ENCODE results near the gene PTPRM. TPM values are rescaled to one million over a fixed set of nuclear protein-coding genes. Genes with fewer than 3 reads are reported as not detected.

PTPRM gene
- total and polyA plus RNA-seq, 9 donors: 61.7 to 91.5 (median 66.4) TPM

DNA sequence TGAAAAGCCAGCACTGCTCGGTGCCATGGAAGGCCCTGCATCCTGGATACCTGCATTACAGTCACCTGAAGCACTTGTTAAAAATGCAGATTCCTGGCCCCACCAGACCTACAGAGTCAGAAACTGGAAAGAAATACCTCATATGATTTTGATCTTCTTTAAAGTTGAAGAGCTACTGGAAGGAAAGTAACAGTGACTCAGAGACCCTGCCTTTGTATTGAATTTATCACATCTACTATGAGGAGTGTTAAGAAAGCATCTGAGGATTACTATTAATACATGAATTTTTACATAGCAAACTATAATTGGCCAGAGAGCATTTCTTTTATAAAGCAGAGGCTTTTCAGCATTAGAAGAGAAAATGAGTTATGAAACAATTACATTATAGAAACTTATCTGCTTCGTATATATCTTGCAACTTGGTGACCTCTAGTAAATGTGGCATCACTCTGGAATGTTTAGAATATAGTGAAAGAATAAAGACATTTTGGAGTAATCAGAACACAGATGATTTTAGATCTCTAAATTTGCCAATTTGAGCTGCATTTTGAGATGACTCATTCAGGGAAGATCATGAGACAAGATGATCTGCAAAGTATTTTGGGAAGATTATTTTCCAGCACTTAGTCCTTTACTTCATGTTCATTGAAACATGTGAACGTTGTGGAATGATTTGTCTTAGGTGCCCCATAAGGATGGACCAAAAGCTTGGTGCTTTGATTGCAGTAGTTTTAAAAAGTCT is 12.2 kb downstream of the PTPRM start:
- no peak for DNase-seq
- Histone ChIP-seq H3K9me3 (replicated peaks; ENCODE audit: control insufficient read depth, low read depth, low read length) (no peaks in the 10 kb centered on the region), H3K36me3 (ENCODE audit: control insufficient read depth, insufficient read depth, low read length) (peaks cover 2% of the 10 kb centered on the region), H3K4me3 (ENCODE audit: low read length) (no peak overlapping the region), H3K4me1 (ENCODE audit: control insufficient read depth, insufficient read depth, low read length) (peaks cover 4% of the 10 kb centered on the region), H3K27me3 (ENCODE audit: control insufficient read depth, insufficient read depth, low read length) (no peaks in the 10 kb centered on the region), H3K27ac (ENCODE audit: low read length) (no peak overlapping the region)
- no CpG with 5 or more reads among the region's 3 CpGs for WGBS (ENCODE audit: insufficient coverage)

DNA sequence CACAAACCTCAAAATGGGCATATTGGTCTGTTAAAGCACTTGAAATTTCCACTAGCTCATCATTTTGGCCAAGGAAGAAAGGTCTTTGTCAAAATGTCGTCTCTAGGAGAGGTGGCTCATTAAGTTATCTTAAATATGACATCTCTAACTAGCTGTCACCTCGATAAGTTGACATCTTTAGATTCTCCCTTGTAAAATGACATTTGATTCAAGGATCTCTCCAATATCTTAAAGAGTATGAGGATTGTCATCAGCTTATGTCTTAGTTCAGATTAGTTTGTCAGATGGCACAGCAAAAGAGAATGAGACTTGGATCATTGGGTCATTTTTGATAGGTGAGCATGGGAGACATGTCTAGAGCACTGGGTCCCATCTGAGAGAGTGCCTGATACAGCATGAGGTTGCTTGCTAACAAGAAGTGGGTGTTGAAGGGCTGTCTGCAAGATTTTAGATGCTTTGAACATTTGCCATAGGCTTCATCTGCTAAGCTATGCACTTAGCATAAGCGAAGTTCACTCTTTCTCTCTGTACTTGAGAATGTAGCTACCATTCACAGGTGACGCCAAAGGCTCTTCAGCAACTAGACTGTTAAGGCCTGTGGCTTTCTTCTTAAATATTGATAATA is 12.9 kb downstream of the PTPRM start:
- no peak for DNase-seq
- no peaks in the 10 kb centered on the region for H3K9me3 ChIP-seq (replicated peaks; ENCODE audit: control insufficient read depth, low read depth, low read length)
- H3K27ac ChIP-seq (ENCODE audit: low read length): no peak overlapping the region
- peaks cover 2% of the 10 kb centered on the region for H3K36me3 ChIP-seq (ENCODE audit: control insufficient read depth, insufficient read depth, low read length)
- no CpG with 5 or more reads among the region's 4 CpGs for WGBS (ENCODE audit: insufficient coverage)
- H3K4me3 ChIP-seq (ENCODE audit: low read length): no peak overlapping the region
- peaks cover 8% of the 10 kb centered on the region for H3K4me1 ChIP-seq (ENCODE audit: control insufficient read depth, insufficient read depth, low read length)
- H3K27me3 ChIP-seq (ENCODE audit: control insufficient read depth, insufficient read depth, low read length): no peaks in the 10 kb centered on the region

DNA sequence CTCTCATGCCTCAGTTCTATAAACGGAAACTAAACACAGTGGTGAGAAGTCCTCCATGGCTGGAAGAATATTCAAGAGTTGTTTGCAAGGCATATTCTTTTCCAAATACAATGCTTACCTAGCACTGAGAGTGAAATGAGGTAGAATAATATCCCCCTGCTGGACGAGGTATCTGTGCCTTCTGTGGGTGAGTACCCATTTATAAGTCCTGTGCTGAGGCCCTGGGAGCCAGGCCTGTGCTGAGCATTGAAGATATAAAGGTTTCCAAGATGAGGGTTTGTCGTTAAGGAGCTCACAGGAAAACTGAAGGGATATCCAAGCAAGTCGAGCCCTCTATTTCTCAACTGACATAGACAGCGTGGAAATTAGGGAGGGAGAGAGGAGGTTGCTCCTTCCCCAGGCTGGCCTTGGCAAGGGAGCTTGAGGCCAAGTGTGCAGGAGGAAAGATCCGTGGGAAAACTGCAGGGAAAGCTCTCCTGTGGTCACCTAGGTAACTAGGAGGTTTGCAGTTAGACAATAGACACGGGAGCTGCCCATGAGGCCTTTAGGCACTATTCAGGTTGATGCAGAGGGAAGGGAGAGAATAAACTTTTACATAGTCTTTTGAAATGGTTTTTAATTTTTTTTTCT is 17.6 kb downstream of the PTPRM start:
- Histone ChIP-seq H3K27me3 (ENCODE audit: control insufficient read depth, insufficient read depth, low read length) (no peaks in the 10 kb centered on the region), H3K4me1 (ENCODE audit: control insufficient read depth, insufficient read depth, low read length) (peaks cover 4% of the 10 kb centered on the region)
- peak; percentile 39 for DNase-seq

DNA sequence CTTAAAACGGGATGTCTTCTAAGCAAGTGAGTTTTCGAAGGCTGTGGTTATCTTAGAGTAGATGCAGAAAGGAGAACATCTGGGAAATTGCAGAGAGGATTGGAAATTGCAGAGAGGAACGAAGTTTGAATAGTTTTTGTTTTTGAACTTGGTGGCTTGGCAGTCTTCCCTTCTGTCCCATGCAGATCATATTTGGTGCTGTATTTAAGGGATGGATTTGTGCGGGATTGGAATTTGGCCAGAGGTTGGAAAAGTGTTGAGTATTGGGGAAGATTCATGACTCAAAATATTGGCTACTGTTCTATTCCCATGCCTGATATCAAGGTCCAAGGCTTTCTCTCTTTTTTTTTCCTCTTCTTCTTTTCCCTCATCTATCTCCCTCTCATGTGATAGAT is 18.2 kb downstream of the PTPRM start:
- DNase-seq: peak; percentile 29
- Histone ChIP-seq H3K4me1 (ENCODE audit: control insufficient read depth, insufficient read depth, low read length) (peaks cover 4% of the 10 kb centered on the region), H3K27me3 (ENCODE audit: control insufficient read depth, insufficient read depth, low read length) (no peaks in the 10 kb centered on the region), H3K27ac (ENCODE audit: low read length) (no peak overlapping the region), H3K9me3 (replicated peaks; ENCODE audit: control insufficient read depth, low read depth, low read length) (no peaks in the 10 kb centered on the region), H3K36me3 (ENCODE audit: control insufficient read depth, insufficient read depth, low read length) (no peaks in the 10 kb centered on the region), H3K4me3 (ENCODE audit: low read length) (no peak overlapping the region)
- WGBS (ENCODE audit: insufficient coverage): 32% methylated on average over 2 of the region's 4 CpGs

More for the DNA sequence above, 17.6 kb downstream of the PTPRM start:
- WGBS (ENCODE audit: insufficient coverage): 50% methylated on average over 6 of the region's 7 CpGs
- H3K4me3 ChIP-seq (ENCODE audit: low read length): no peak overlapping the region
- no peak overlapping the region for H3K27ac ChIP-seq (ENCODE audit: low read length)
- no peaks in the 10 kb centered on the region for H3K36me3 ChIP-seq (ENCODE audit: control insufficient read depth, insufficient read depth, low read length)
- H3K9me3 ChIP-seq (replicated peaks; ENCODE audit: control insufficient read depth, low read depth, low read length): no peaks in the 10 kb centered on the region

DNA sequence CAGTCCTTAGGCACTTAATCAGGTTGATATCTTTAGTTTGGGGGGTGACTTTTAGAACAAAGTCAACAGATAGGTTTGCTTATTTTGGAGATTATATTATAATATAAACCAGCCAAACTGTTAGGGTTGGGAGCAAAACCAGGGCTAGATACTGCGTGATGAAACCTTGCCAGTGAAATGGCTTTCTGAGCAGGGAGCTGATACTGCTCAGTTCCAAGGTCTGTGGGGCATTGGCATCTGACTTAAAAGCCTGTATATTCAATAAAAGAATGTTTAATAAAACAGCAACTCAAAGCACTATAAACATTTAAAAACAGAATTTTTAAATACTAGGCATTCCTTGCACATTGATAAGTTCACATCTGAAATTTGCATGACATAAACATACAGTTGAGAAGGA is 19.3 kb downstream of the PTPRM start:
- DNase-seq: no peak
- Histone ChIP-seq H3K4me1 (ENCODE audit: control insufficient read depth, insufficient read depth, low read length) (peaks cover 4% of the 10 kb centered on the region), H3K27me3 (ENCODE audit: control insufficient read depth, insufficient read depth, low read length) (no peaks in the 10 kb centered on the region), H3K9me3 (replicated peaks; ENCODE audit: control insufficient read depth, low read depth, low read length) (no peaks in the 10 kb centered on the region), H3K4me3 (ENCODE audit: low read length) (no peak overlapping the region), H3K36me3 (ENCODE audit: control insufficient read depth, insufficient read depth, low read length) (no peaks in the 10 kb centered on the region), H3K27ac (ENCODE audit: low read length) (no peak overlapping the region)
- no CpG with 5 or more reads among the region's 1 CpG for WGBS (ENCODE audit: insufficient coverage)

DNA sequence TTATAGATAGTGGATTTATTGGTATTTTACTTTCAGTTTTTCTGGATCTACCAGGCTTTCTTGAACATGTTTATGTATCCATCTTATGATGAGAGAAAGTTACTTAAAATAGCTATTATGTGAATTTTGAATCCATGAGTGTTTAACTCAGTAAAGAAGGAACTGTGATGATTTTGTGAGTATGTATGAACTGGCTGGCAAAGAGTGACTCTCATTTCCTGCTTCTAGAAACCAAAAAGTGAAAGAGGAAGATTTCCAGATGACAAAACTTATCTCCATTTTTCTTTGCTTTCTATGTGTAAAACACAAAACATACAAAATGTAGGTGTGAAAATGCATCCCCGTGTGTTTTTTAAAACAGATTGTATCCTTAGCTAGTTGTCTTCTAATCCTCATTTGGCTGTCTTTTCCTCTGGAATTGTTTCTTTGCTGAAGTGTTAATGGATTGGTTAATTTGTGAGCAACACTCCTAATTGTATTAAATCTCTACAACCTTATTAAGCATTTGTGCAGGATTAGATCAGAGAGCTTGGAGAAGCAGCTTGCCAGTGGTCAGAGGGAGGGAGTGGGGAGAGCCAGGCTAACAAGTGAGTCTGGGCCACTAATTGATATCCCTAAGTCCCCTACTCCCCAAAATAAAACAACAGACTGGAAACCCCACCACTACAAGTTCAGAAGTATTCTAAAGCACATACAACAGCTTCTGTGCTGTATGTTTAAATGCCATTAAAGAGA is 23.9 kb downstream of the PTPRM start:
- Histone ChIP-seq H3K4me1 (ENCODE audit: control insufficient read depth, insufficient read depth, low read length) (peaks cover 2% of the 10 kb centered on the region), H3K4me3 (ENCODE audit: low read length) (no peak overlapping the region), H3K27ac (ENCODE audit: low read length) (no peak overlapping the region), H3K36me3 (ENCODE audit: control insufficient read depth, insufficient read depth, low read length) (no peaks in the 10 kb centered on the region), H3K9me3 (replicated peaks; ENCODE audit: control insufficient read depth, low read depth, low read length) (no peaks in the 10 kb centered on the region), H3K27me3 (ENCODE audit: control insufficient read depth, insufficient read depth, low read length) (no peaks in the 10 kb centered on the region)
- WGBS (ENCODE audit: insufficient coverage): no CpG with 5 or more reads among the region's 1 CpG
- peak; percentile 51 for DNase-seq

DNA sequence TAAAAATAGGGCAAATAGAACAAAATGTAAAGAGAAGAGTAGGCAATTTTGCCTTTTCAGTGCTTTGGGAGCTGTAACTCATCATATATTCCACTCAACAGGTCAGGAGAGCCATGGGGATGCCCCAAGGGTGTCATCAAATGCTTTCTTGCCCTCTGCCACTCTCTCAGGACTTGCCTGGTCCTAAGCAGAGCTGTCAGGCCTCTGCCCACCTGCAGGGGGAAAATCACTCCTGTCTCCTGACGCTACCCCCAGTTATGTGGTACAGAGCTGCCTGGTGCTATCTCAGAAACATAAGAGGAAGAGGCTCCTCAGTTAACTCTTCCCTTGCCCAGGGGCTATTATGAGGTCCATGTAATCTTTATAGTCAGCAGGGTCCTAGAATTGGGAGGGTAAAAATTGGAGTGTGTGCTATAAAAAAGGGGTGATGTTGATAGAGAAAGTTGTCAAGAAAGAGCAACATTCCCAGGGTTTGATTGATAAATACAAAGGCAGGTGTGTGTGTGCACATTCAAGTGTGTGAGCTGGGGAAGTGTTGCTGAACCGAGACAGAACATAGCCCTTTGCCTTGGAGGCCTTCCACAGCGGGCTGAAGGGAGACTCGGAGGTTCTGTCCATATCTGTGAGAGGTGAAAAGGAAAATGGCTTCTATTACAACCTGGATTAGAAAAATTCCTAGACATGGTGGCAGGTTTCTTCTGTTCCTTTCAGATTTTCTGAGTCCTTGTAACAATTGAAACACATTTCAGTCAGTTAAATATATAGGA is 25.4 kb downstream of the PTPRM start:
- WGBS (ENCODE audit: insufficient coverage): 78% methylated on average over 2 of the region's 4 CpGs
- H3K4me1 ChIP-seq (ENCODE audit: control insufficient read depth, insufficient read depth, low read length): peaks cover 2% of the 10 kb centered on the region
- H3K27ac ChIP-seq (ENCODE audit: low read length): no peak overlapping the region
- H3K9me3 ChIP-seq (replicated peaks; ENCODE audit: control insufficient read depth, low read depth, low read length): no peaks in the 10 kb centered on the region
- no peak overlapping the region for H3K4me3 ChIP-seq (ENCODE audit: low read length)
- no peaks in the 10 kb centered on the region for H3K27me3 ChIP-seq (ENCODE audit: control insufficient read depth, insufficient read depth, low read length)
- no peaks in the 10 kb centered on the region for H3K36me3 ChIP-seq (ENCODE audit: control insufficient read depth, insufficient read depth, low read length)
- no peak for DNase-seq

DNA sequence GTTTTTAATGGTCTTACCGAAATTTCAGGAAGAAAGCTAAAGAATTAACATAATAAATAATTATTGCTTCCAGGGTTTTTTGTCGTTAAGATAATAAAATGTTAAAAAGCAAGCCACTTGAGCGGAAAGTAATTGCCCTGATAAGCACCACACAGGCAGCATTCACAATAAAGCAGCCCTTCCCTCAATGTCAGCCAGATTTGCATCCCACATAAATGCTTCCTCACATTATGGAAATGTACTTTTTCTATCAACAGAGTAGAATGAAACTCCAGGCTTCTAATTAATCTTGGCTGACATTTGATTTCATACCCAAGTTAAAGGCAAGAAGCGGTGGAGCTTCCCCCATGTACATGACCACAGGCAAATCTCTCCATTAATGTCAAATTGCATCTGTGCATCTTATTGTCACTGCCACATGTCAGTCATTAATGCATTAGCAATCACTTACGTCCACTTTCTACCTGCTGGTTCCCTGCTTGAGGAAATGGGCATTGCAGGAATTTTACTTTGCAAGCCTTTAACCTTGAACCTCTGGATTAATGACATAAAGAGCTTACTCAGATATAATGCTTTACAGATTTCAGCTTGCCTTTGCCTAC is 26.2 kb downstream of the PTPRM start:
- no peak overlapping the region for H3K4me3 ChIP-seq (ENCODE audit: low read length)
- peaks cover 2% of the 10 kb centered on the region for H3K4me1 ChIP-seq (ENCODE audit: control insufficient read depth, insufficient read depth, low read length)
- no peak overlapping the region for H3K27ac ChIP-seq (ENCODE audit: low read length)
- no peaks in the 10 kb centered on the region for H3K27me3 ChIP-seq (ENCODE audit: control insufficient read depth, insufficient read depth, low read length)
- no peaks in the 10 kb centered on the region for H3K36me3 ChIP-seq (ENCODE audit: control insufficient read depth, insufficient read depth, low read length)
- 92% methylated on average over 2 of the region's 5 CpGs for WGBS (ENCODE audit: insufficient coverage)
- no peaks in the 10 kb centered on the region for H3K9me3 ChIP-seq (replicated peaks; ENCODE audit: control insufficient read depth, low read depth, low read length)
- no peak for DNase-seq

DNA sequence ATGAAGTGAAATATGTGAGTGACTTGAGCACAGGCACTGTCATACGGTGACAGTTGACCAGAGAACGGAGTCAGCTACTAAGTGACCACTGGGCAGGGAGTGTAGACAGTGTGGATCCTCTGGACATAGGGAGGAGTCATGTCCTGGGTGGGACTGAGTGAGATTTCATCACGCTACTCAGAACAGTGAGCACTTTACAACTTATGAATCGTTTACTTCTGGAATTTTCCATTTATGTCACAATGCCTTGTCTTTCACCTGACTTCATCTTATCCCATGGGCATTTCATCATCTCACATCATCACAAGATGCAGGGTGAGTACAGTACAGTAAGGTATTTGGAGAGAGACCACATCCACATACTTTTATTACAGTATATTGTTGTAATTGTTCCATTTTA is 29.0 kb downstream of the PTPRM start:
- H3K27me3 ChIP-seq (ENCODE audit: control insufficient read depth, insufficient read depth, low read length): no peaks in the 10 kb centered on the region
- no peaks in the 10 kb centered on the region for H3K36me3 ChIP-seq (ENCODE audit: control insufficient read depth, insufficient read depth, low read length)
- H3K4me1 ChIP-seq (ENCODE audit: control insufficient read depth, insufficient read depth, low read length): peaks cover 2% of the 10 kb centered on the region
- no peak for DNase-seq
- H3K9me3 ChIP-seq (replicated peaks; ENCODE audit: control insufficient read depth, low read depth, low read length): no peaks in the 10 kb centered on the region
- WGBS (ENCODE audit: insufficient coverage): 94% methylated on average over 2 of the region's 4 CpGs
- H3K27ac ChIP-seq (ENCODE audit: low read length): no peak overlapping the region
- no peak overlapping the region for H3K4me3 ChIP-seq (ENCODE audit: low read length)

Measured in muscle of leg (tissue), 11 donors.